ENCODE measurements around the gene COL8A1. TPM values are rescaled to one million over a fixed set of nuclear protein-coding genes. Genes with fewer than 3 reads are reported as not detected.

The COL8A1 gene
- total RNA-seq, 2 donors from 2014 or later, result 0.42 to 1.9 TPM

DNA sequence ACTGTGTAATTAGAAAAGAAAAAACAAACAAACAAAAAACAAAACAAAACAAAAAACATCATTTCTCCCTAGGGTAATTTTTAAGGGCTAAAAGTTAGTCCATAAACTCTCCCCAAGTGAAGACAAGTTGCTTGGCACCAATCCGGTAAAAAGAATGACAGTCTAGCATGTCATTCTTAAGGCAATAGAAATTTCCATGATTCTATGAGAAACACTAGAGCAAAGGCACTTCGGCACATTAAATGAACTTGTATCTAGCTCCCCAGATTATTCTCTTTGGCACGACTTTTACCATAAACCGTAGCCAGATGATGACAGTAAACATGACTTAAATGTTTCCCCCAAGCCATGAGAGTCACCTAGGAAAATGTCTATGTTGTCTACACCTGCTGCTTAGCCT lies 10.1 kb downstream of the COL8A1 start:
- no peak for DNase-seq
- no peaks in the 10 kb centered on the region for H3K4me1 ChIP-seq
- H3K27ac ChIP-seq, result no peak overlapping the region
- intact Hi-C loops (cut with DNase I), result no loop called here
- no peaks in the 10 kb centered on the region for H3K36me3 ChIP-seq
- no peak overlapping the region for H3K4me3 ChIP-seq
- TF ChIP-seq, protein P1, sequence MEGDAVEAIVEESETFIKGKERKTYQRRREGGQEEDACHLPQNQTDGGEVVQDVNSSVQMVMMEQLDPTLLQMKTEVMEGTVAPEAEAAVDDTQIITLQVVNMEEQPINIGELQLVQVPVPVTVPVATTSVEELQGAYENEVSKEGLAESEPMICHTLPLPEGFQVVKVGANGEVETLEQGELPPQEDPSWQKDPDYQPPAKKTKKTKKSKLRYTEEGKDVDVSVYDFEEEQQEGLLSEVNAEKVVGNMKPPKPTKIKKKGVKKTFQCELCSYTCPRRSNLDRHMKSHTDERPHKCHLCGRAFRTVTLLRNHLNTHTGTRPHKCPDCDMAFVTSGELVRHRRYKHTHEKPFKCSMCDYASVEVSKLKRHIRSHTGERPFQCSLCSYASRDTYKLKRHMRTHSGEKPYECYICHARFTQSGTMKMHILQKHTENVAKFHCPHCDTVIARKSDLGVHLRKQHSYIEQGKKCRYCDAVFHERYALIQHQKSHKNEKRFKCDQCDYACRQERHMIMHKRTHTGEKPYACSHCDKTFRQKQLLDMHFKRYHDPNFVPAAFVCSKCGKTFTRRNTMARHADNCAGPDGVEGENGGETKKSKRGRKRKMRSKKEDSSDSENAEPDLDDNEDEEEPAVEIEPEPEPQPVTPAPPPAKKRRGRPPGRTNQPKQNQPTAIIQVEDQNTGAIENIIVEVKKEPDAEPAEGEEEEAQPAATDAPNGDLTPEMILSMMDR (IDR thresholded peaks at IDR 0.05), result no peak
- no peaks in the 10 kb centered on the region for H3K27me3 ChIP-seq
- H3K9me3 ChIP-seq, result no peaks in the 10 kb centered on the region
- H3K9ac ChIP-seq (ENCODE audit: low read depth in 2 of 2, low read length in 2 of 2), result no peak overlapping the region

- no peaks in the 10 kb centered on the region for H3K4me1 ChIP-seq
Measured at GRCh38 chr3:99651531-99651930, 13.1 kb downstream of the COL8A1 start.

GRCh38 chr3:99656624-99657023 lies 18.2 kb downstream of the COL8A1 start:
- Histone ChIP-seq H3K9ac (ENCODE audit: low read depth in 2 of 2, low read length in 2 of 2) (no peak overlapping the region), H3K36me3 (no peaks in the 10 kb centered on the region), H3K27ac (no peak overlapping the region), H3K4me1 (no peaks in the 10 kb centered on the region), H3K9me3 (no peaks in the 10 kb centered on the region), H3K4me3 (no peak overlapping the region), H3K27me3 (no peaks in the 10 kb centered on the region)
- intact Hi-C loops (cut with DNase I), result no loop called here
- TF ChIP-seq, protein P1 (IDR thresholded peaks at IDR 0.05), result no peak
- DNase-seq, result no peak

More at GRCh38 chr3:99651531-99651930, 13.1 kb downstream of the COL8A1 start:
- no peak overlapping the region for H3K27ac ChIP-seq
- no peak overlapping the region for H3K9ac ChIP-seq (ENCODE audit: low read depth in 2 of 2, low read length in 2 of 2)
- DNase-seq, result peak; percentile 42
- H3K4me3 ChIP-seq, result no peak overlapping the region
- no peaks in the 10 kb centered on the region for H3K27me3 ChIP-seq
- H3K9me3 ChIP-seq, result no peaks in the 10 kb centered on the region
- TF ChIP-seq, protein P1 (IDR thresholded peaks at IDR 0.05), result no peak
- no peaks in the 10 kb centered on the region for H3K36me3 ChIP-seq
- intact Hi-C loops (cut with DNase I), result no loop called here

GRCh38 chr3:99658274-99658673 lies 19.9 kb downstream of the COL8A1 start:
- no peaks in the 10 kb centered on the region for H3K36me3 ChIP-seq
- intact Hi-C loops (cut with DNase I), result no loop called here
- no peak overlapping the region for H3K9ac ChIP-seq (ENCODE audit: low read depth in 2 of 2, low read length in 2 of 2)
- no peak overlapping the region for H3K4me3 ChIP-seq
- no peaks in the 10 kb centered on the region for H3K4me1 ChIP-seq
- H3K27ac ChIP-seq, result no peak overlapping the region
- H3K27me3 ChIP-seq, result no peaks in the 10 kb centered on the region
- no peak for DNase-seq
- no peaks in the 10 kb centered on the region for H3K9me3 ChIP-seq
- TF ChIP-seq, protein P1 (IDR thresholded peaks at IDR 0.05), result no peak

GRCh38 chr3:99659032-99659431 lies 20.6 kb downstream of the COL8A1 start:
- TF ChIP-seq, protein P1 (IDR thresholded peaks at IDR 0.05), result no peak
- no peak overlapping the region for H3K9ac ChIP-seq (ENCODE audit: low read depth in 2 of 2, low read length in 2 of 2)
- no peaks in the 10 kb centered on the region for H3K36me3 ChIP-seq
- H3K9me3 ChIP-seq, result no peaks in the 10 kb centered on the region
- no peak overlapping the region for H3K27ac ChIP-seq
- DNase-seq, result no peak
- no peak overlapping the region for H3K4me3 ChIP-seq
- intact Hi-C loops (cut with DNase I), result no loop called here
- no peaks in the 10 kb centered on the region for H3K4me1 ChIP-seq
- no peaks in the 10 kb centered on the region for H3K27me3 ChIP-seq

GRCh38 chr3:99659951-99660350 lies 21.6 kb downstream of the COL8A1 start:
- H3K36me3 ChIP-seq, result no peaks in the 10 kb centered on the region
- H3K27ac ChIP-seq, result no peak overlapping the region
- no peak overlapping the region for H3K4me3 ChIP-seq
- DNase-seq, result no peak
- no peak overlapping the region for H3K9ac ChIP-seq (ENCODE audit: low read depth in 2 of 2, low read length in 2 of 2)
- intact Hi-C loops (cut with DNase I), result no loop called here
- TF ChIP-seq, protein P1 (IDR thresholded peaks at IDR 0.05), result no peak
- H3K9me3 ChIP-seq, result no peaks in the 10 kb centered on the region
- no peaks in the 10 kb centered on the region for H3K27me3 ChIP-seq
- no peaks in the 10 kb centered on the region for H3K4me1 ChIP-seq
